Left kidney (tissue), 2 donors: ENCODE results near the gene SFXN1. TPM values are rescaled to one million over a fixed set of nuclear protein-coding genes. Genes with fewer than 3 reads are reported as not detected.

Source experiments
- DNase-seq: peaks from one replicate; pipeline ENCODE4 v3.0.0-alpha.2; 2013
- polyA plus RNA-seq: library from polyadenylated mRNA; unstranded; fragments of 120-200 nt; gene quantifications from one replicate; pipeline ENCODE4 v1.2.1, GENCODE V29; 2013; ENCODE audit not compliant: insufficient read length

The SFXN1 gene
- polyA plus RNA-seq, 1 donor: 61.4 TPM

- DNase-seq: no peak
Observed at GRCh38 chr5:175572886-175573285, 94.5 kb downstream of the SFXN1 start.

- no peak for DNase-seq
Observed at GRCh38 chr5:175573493-175574269, 95.3 kb downstream of the SFXN1 start.

- DNase-seq: no peak
Observed at GRCh38 chr5:175575301-175575700, 96.9 kb downstream of the SFXN1 start.

DNA sequence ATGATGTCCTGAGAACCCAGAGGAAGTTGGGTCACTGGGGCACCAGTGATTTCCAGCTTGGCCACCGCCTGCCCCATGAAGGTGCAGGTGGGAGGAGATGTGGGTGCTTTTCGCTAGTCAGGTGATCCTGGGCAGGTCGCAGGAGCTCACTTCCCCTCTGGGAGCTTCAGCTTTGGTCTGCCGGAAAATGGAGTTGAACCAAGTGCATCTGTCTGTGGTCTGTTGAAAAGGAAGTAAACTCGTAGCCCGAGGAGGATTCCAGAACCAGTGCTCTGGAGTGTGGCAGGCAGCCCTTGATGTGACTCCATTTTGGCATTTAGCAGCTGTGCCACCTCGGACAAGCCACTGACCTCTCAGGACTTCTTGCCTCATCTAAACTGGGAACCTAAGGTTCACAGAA, 97.7 kb downstream of the SFXN1 start:
- no peak for DNase-seq

GRCh38 chr5:175576591-175576990, 98.2 kb downstream of the SFXN1 start:
- DNase-seq: no peak

Other genes starting within 250 kb of the SFXN1 start
- not detected for gene DRD1, start 34.4 kb upstream of the SFXN1 start, polyA plus RNA-seq
- gene HRH2, start 179.5 kb downstream of the SFXN1 start, polyA plus RNA-seq: 2.6 TPM